GM23248 (cell line): ENCODE measurements around the gene STAG3. TPM values are rescaled to one million over a fixed set of nuclear protein-coding genes. Genes with fewer than 3 reads are reported as not detected.
"Not testable (repeated sequence)": the region's sequence is repeated elsewhere in the genome, so short reads cannot be mapped to it uniquely, and the experiment has no call there.

Experiments used
- DNase-seq: peaks from one replicate; pipeline ENCODE4 v3.0.0-alpha.2; 2015
- H2AFZ ChIP-seq: fragments of 200-600 bp; sonication (generic); 2 replicates; pipeline ENCODE4 v1.6.1; 2016; ENCODE audit warnings: antibody characterized with exemption
- H3F3A ChIP-seq: fragments of 200-600 bp; sonication (generic); 2 replicates; pipeline ENCODE4 v1.6.1; 2016; ENCODE audit warnings: mild to moderate bottlenecking, antibody characterized with exemption, mixed run types; ENCODE audit not compliant: insufficient read depth
- H3K27ac ChIP-seq: fragments of 200-600 bp; sonication (generic); 2 replicates; pipeline ENCODE4 v1.5.1; 2016; ENCODE audit warnings: mild to moderate bottlenecking
- H3K27me3 ChIP-seq: fragments of 200-600 bp; sonication (generic); replicated peaks from 2 replicates; pipeline ENCODE4 v1.6.1; 2016; ENCODE audit warnings: mild to moderate bottlenecking; ENCODE audit not compliant: insufficient read depth
- H3K36me3 ChIP-seq: fragments of 200-600 bp; sonication (generic); 2 replicates; pipeline ENCODE4 v1.6.1; 2016; ENCODE audit warnings: low read depth, mild to moderate bottlenecking
- H3K4me1 ChIP-seq: fragments of 200-600 bp; sonication (generic); 2 replicates; pipeline ENCODE4 v1.6.1; 2016; ENCODE audit warnings: mild to moderate bottlenecking; ENCODE audit not compliant: insufficient read depth
- H3K4me2 ChIP-seq: fragments of 200-600 bp; sonication (generic); one replicate; pipeline ENCODE4 v1.6.1; 2016; ENCODE audit warnings: mild to moderate bottlenecking; ENCODE audit not compliant: unreplicated experiment
- H3K4me3 ChIP-seq: fragments of 200-600 bp; sonication (generic); 2 replicates; pipeline ENCODE4 v1.5.1; 2016; ENCODE audit warnings: mild to moderate bottlenecking
- H3K79me2 ChIP-seq: fragments of 200-600 bp; sonication (generic); 2 replicates; pipeline ENCODE4 v1.6.1; 2016; ENCODE audit warnings: mild to moderate bottlenecking; ENCODE audit not compliant: insufficient read depth
- H3K9ac ChIP-seq: fragments of 200-600 bp; sonication (generic); 2 replicates; pipeline ENCODE4 v1.6.1; 2016; ENCODE audit warnings: mild to moderate bottlenecking
- H3K9me2 ChIP-seq: fragments of 200-600 bp; sonication (generic); 2 replicates; pipeline ENCODE4 v1.6.1; 2016; ENCODE audit warnings: mixed run types, mild to moderate bottlenecking, moderate library complexity; ENCODE audit not compliant: insufficient read depth
- H3K9me3 ChIP-seq: fragments of 200-600 bp; sonication (generic); one replicate; pipeline ENCODE4 v1.6.1; 2017; ENCODE audit warnings: low read depth
- H4K20me1 ChIP-seq: fragments of 200-600 bp; sonication (generic); 2 replicates; pipeline ENCODE4 v1.6.0; 2016; ENCODE audit not compliant: insufficient read depth
- EZH2 ChIP-seq: fragments of 200-600 bp; sonication (generic); IDR thresholded peaks from 2 replicates; pipeline ENCODE4 v1.6.1; 2018; ENCODE audit warnings: antibody characterized with exemption, mild to moderate bottlenecking; ENCODE audit not compliant: insufficient read depth, poor library complexity, severe bottlenecking
- EZH2phosphoT487 ChIP-seq: fragments of 200-600 bp; sonication (generic); IDR thresholded peaks from 2 replicates; pipeline ENCODE4 v1.6.1; 2018; ENCODE audit warnings: antibody characterized with exemption, moderate library complexity, mild to moderate bottlenecking, low read depth; ENCODE audit not compliant: insufficient read depth
- WGBS, 2 experiments: methylation state at CpG; one replicate each; pipeline ENCODE4 v1.1.6; 2015 to 2017; ENCODE audit warnings: low lambda C conversion rate in 2 of 2, low coverage in 1 of 2; ENCODE audit errors: missing lambda C conversion rate in 2 of 2; 5-methylcytosine and 5-hydroxymethylcytosine counted together
- in situ Hi-C: fragments of 300-500 bp; cut with MboI; formaldehyde crosslinking; loops from 2 replicates; pipeline ENCODE4 v1.15.0; 2020
- microRNA-seq: library from miRNA; unstranded; fragments of <30 nt; microRNA quantifications from one replicate; pipeline ENCODE4, GENCODE V29; 2016; ENCODE audit warnings: borderline number of aligned reads
- polyA plus RNA-seq: library from polyadenylated mRNA; unstranded; fragments of >200 nt; fragmentation: Nextera tagmentation; extraction: Ambion mirVana; gene quantifications from 2 replicates; pipeline ENCODE4 v1.2.1, GENCODE V29; 2016
- total RNA-seq: library from RNA; depleted of rRNA; stranded (reverse); fragments of >200 nt; shearing (Covaris generic); gene quantifications from 2 replicates; pipeline ENCODE4 v1.2.3, GENCODE V29; 2014; rRNA removed

STAG3 gene
- total and polyA plus RNA-seq, 2 experiments from 2014 or later = 0.65 to 0.97 TPM

GRCh38 chr7:100248483-100248882, 70.8 kb downstream of the STAG3 start:
- in situ Hi-C loops = no loop called here
- H3K4me1 ChIP-seq = 0 out of 2 replicates have a peak, but pooled peaks cover 5% of the 10 kb centered on the region
- H3K4me2 ChIP-seq = no peak overlapping the region
- no peaks in the 10 kb centered on the region for H3K9me3 ChIP-seq
- TF ChIP-seq EZH2 = no peak
- no peak for TF ChIP-seq EZH2phosphoT487
- no peak overlapping the region for H2AFZ ChIP-seq
- H3K9ac ChIP-seq = no peak overlapping the region
- H3K79me2 ChIP-seq = no peaks in the 10 kb centered on the region
- 84 to 91% methylated on average over 10 of the region's 10 CpGs for WGBS, 2 experiments
- H3F3A ChIP-seq = no peaks in the 10 kb centered on the region
- no peaks in the 10 kb centered on the region for H3K36me3 ChIP-seq
- H3K27ac ChIP-seq = no peak overlapping the region
- no peak for DNase-seq
- no peaks in the 10 kb centered on the region for H4K20me1 ChIP-seq
- H3K27me3 ChIP-seq = no peaks in the 10 kb centered on the region
- no peak overlapping the region for H3K4me3 ChIP-seq
- no peaks in the 10 kb centered on the region for H3K9me2 ChIP-seq

- in situ Hi-C loops = no loop called here
- WGBS, 2 experiments = 99 to 100% methylated on average over 7 of the region's 7 CpGs
- Histone ChIP-seq H3K36me3 (no peaks in the 10 kb centered on the region), H3K4me1 (no peaks in the 10 kb centered on the region), H3K9ac (no peak overlapping the region), H3K79me2 (no peaks in the 10 kb centered on the region), H3F3A (no peaks in the 10 kb centered on the region), H3K4me2 (no peak overlapping the region), H2AFZ (no peak overlapping the region), H3K4me3 (no peak overlapping the region), H3K27me3 (no peaks in the 10 kb centered on the region), H3K9me3 (no peaks in the 10 kb centered on the region), H3K27ac (no peak overlapping the region), H4K20me1 (no peaks in the 10 kb centered on the region), H3K9me2 (no peaks in the 10 kb centered on the region)
- no peak for DNase-seq
- no peak for TF ChIP-seq EZH2
- no peak for TF ChIP-seq EZH2phosphoT487
Observed at GRCh38 chr7:100257017-100257416, 79.3 kb downstream of the STAG3 start.

- H3K4me2 ChIP-seq, H3K9ac ChIP-seq, H4K20me1 ChIP-seq, H3K4me1 ChIP-seq, H3F3A ChIP-seq, H3K27ac ChIP-seq, H3K79me2 ChIP-seq, DNase-seq, H2AFZ ChIP-seq, H3K9me3 ChIP-seq, H3K36me3 ChIP-seq, H3K27me3 ChIP-seq, H3K9me2 ChIP-seq, in situ Hi-C loops, H3K4me3 ChIP-seq: not testable (repeated sequence)
- 86 to 88% methylated on average over 8 of the region's 8 CpGs for WGBS, 2 experiments
Observed at GRCh38 chr7:100259984-100260383, 82.3 kb downstream of the STAG3 start.

- H3K27me3 ChIP-seq, H3K27ac ChIP-seq, H3F3A ChIP-seq, H3K4me1 ChIP-seq, H3K9me2 ChIP-seq, H3K4me2 ChIP-seq, H2AFZ ChIP-seq, DNase-seq, H4K20me1 ChIP-seq, H3K4me3 ChIP-seq, in situ Hi-C loops, H3K9ac ChIP-seq, H3K9me3 ChIP-seq, H3K36me3 ChIP-seq, H3K79me2 ChIP-seq: not testable (repeated sequence)
- 99% methylated on average over 4 of the region's 4 CpGs for WGBS, 2 experiments
Observed at GRCh38 chr7:100262896-100263295, 85.2 kb downstream of the STAG3 start.

Small RNA genes lying within 50 kb of the gene (microRNA-seq; reads per million reads assigned to microRNA genes)
- gene MIR4658 = not detected

Other genes starting within 250 kb of the STAG3 start
- not detected in 2 replicates for gene GJC3, start 248.3 kb upstream of the STAG3 start, total RNA-seq
- not detected in 2 replicates for gene GJC3, start 248.3 kb upstream of the STAG3 start, polyA plus RNA-seq
- not detected in 2 replicates for gene AZGP1, start 201.9 kb upstream of the STAG3 start, total RNA-seq
- gene AZGP1, start 201.9 kb upstream of the STAG3 start, polyA plus RNA-seq = not detected in 2 replicates
- 17.8 and 21.9 TPM in 2 replicates for gene ZKSCAN1, start 162.3 kb upstream of the STAG3 start, total RNA-seq
- 33.7 and 37.0 TPM in 2 replicates for gene ZKSCAN1, start 162.3 kb upstream of the STAG3 start, polyA plus RNA-seq
- gene ZSCAN21, start 128.1 kb upstream of the STAG3 start, total RNA-seq = 3.4 and 6.3 TPM in 2 replicates
- gene ZSCAN21, start 128.1 kb upstream of the STAG3 start, polyA plus RNA-seq = 7.9 and 8.2 TPM in 2 replicates
- gene ZNF3, start 96.2 kb upstream of the STAG3 start, total RNA-seq = 13.8 and 24.9 TPM in 2 replicates
- gene ZNF3, start 96.2 kb upstream of the STAG3 start, polyA plus RNA-seq = 13.3 and 15.0 TPM in 2 replicates
- gene COPS6, start 88.9 kb upstream of the STAG3 start, total RNA-seq = 59.1 and 79.1 TPM in 2 replicates
- gene COPS6, start 88.9 kb upstream of the STAG3 start, polyA plus RNA-seq = 214 and 223 TPM in 2 replicates
- 61.3 and 93.1 TPM in 2 replicates for gene MCM7, start 76.5 kb upstream of the STAG3 start, total RNA-seq
- gene MCM7, start 76.5 kb upstream of the STAG3 start, polyA plus RNA-seq = 49.6 and 53.7 TPM in 2 replicates
- gene AP4M1, start 76.3 kb upstream of the STAG3 start, total RNA-seq = 13.7 and 16.2 TPM in 2 replicates
- gene AP4M1, start 76.3 kb upstream of the STAG3 start, polyA plus RNA-seq = 18.7 and 19.4 TPM in 2 replicates
- gene TAF6, start 58.6 kb upstream of the STAG3 start, total RNA-seq = 40.5 and 69.8 TPM in 2 replicates
- 53.0 and 55.2 TPM in 2 replicates for gene TAF6, start 58.6 kb upstream of the STAG3 start, polyA plus RNA-seq
- 26.2 and 37.8 TPM in 2 replicates for gene CNPY4, start 58.3 kb upstream of the STAG3 start, total RNA-seq
- 26.9 and 29.9 TPM in 2 replicates for gene CNPY4, start 58.3 kb upstream of the STAG3 start, polyA plus RNA-seq
- gene MBLAC1, start 51.0 kb upstream of the STAG3 start, total RNA-seq = 0.43 and 1.9 TPM in 2 replicates
- gene MBLAC1, start 51.0 kb upstream of the STAG3 start, polyA plus RNA-seq = 1.3 TPM in 2 replicates
- 49.4 and 54.0 TPM in 2 replicates for gene LAMTOR4, start 29.0 kb upstream of the STAG3 start, total RNA-seq
- 92.2 and 96.7 TPM in 2 replicates for gene LAMTOR4, start 29.0 kb upstream of the STAG3 start, polyA plus RNA-seq
- gene TRAPPC14, start 19.2 kb upstream of the STAG3 start, total RNA-seq = 7.0 and 11.8 TPM in 2 replicates
- gene TRAPPC14, start 19.2 kb upstream of the STAG3 start, polyA plus RNA-seq = 5.1 and 5.8 TPM in 2 replicates
- gene GAL3ST4, start 9.3 kb upstream of the STAG3 start, total RNA-seq = 0.51 and 1.6 TPM in 2 replicates
- gene GAL3ST4, start 9.3 kb upstream of the STAG3 start, polyA plus RNA-seq = 1.5 TPM in 2 replicates
- gene GPC2, start 537 bp upstream of the STAG3 start, total RNA-seq = 0.22 and 1.0 TPM in 2 replicates
- 0.16 TPM in 1 of 2 replicates, not detected in the other for gene GPC2, start 537 bp upstream of the STAG3 start, polyA plus RNA-seq
- not detected in 2 replicates for gene PVRIG, start 42.0 kb downstream of the STAG3 start, total RNA-seq
- 0.34 TPM in 1 of 2 replicates, not detected in the other for gene PVRIG, start 42.0 kb downstream of the STAG3 start, polyA plus RNA-seq
- not detected in 2 replicates for gene SPDYE3, start 129.8 kb downstream of the STAG3 start, total RNA-seq
- 3.5 and 3.8 TPM in 2 replicates for gene SPDYE3, start 129.8 kb downstream of the STAG3 start, polyA plus RNA-seq
- gene PILRB, start 180.2 kb downstream of the STAG3 start, total RNA-seq = 10.8 and 21.8 TPM in 2 replicates
- gene PILRB, start 180.2 kb downstream of the STAG3 start, polyA plus RNA-seq = 7.6 and 10.7 TPM in 2 replicates
- not detected in 2 replicates for gene PILRA, start 195.6 kb downstream of the STAG3 start, total RNA-seq
- 1.7 TPM in 2 replicates for gene PILRA, start 195.6 kb downstream of the STAG3 start, polyA plus RNA-seq